HG03378 (cell line): ENCODE data around the gene ZNF621.
A peak's percentile ranks its signal among the peaks of the same experiment; 100 is the strongest.
"Not testable (repeated sequence)": the region's sequence is repeated elsewhere in the genome, so short reads cannot be mapped to it uniquely, and the experiment has no call there.

Source experiments
- ATAC-seq: cut with Tn5 transposase; IDR thresholded peaks from one replicate; pipeline ENCODE4 v1.9.1; 2021; ENCODE audit warnings: mild to moderate bottlenecking, moderate library complexity; ENCODE audit not compliant: unreplicated experiment

The ZNF621 gene

DNA sequence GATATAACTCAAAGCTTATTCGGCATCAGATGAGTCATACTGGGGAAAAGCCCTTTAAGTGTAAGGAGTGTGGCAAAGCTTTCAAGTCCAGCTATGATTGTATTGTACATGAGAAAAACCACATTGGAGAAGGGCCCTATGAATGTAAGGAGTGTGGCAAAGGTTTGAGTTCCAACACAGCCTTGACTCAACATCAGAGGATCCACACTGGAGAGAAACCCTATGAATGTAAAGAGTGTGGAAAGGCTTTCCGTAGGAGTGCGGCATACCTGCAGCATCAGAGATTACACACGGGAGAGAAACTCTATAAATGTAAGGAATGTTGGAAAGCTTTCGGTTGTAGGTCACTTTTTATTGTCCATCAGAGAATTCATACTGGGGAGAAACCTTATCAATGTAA, 7.5 kb downstream of the ZNF621 start:
- ATAC-seq: no peak

DNA sequence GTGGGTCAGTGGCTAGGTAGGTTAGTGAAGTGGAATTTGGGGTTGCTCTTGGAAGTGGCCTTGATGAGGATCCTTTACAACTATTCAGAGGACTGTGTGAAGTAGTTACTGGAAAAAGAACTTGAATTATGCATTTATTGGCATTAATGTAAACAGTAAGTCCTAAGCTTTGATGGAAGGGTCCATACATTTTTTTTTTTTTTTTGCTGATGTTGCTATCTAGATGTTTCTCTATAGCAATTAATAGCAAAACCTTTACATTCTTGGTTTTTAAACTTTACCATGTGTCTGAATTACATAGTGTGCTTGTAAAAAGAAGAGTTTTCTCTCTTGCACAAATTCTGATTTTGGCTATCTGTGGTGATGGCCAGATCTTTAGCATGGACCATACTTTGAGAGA, 9.5 kb downstream of the ZNF621 start:
- ATAC-seq: no peak

DNA sequence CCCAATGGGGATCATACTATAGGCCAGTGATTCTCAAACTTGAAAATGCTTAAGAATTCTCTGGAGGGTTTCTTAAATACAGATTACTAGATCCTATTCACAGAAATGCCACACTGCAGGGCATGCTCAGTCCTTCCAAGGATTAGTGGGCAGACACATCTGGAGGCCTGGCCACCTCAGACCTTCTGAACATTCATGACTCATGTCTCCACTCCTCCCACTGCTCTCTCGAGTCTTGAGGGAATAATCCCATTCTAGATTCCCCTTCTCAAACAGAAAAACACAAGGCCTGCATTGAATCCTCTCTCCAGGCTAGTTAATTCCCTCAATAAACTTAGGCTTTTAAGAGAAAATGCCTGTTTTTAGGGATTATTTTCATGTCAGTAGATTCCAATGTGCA, 22.1 kb downstream of the ZNF621 start:
- ATAC-seq: no peak

DNA sequence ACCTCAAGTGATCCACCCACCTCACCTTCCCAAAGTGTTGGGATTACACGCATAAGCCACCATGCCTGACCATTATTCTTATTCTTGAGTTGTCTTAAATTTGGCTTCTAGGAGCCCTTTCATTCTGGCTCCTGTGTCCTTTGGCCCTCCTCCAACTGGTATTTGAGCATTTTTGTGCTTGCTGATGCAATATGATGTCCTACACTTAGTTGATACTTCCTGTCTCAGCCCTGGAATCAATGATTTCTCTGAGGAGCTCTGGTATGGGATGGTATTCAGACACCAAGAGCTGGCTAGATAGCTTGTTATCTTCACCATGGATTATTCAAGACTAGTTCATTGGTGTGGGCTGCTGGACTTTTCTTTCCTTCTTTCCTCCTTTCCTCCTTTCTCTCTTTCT, 25.4 kb downstream of the ZNF621 start:
- ATAC-seq: no peak

DNA sequence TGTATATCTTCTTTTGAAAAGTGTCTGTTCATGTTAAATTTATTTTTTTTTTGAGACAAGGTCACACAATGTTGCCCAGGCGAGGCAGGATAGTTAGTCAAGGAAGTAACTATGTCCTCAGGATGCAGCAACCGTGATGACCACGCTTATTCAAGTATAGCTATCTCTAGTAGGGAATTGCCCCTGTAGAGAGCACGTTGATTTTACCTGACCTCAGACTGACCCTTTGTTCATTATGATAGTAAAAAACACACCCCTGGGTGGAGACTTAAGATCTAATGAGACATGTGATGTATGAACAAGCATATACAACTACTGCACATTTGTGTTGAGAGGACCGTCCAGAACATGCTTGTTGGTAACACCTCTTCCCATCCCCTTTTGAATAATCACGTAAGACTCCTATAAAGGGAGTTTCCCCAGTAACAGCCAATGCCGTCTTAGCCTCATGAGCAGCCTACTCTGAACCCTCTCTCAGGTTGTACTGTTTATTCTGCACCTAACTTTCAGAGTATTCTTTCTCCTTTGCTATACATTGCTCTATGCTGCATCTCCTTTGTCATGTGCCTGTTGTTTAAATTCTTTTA, 32.9 kb downstream of the ZNF621 start:
- ATAC-seq: peak; percentile 54

DNA sequence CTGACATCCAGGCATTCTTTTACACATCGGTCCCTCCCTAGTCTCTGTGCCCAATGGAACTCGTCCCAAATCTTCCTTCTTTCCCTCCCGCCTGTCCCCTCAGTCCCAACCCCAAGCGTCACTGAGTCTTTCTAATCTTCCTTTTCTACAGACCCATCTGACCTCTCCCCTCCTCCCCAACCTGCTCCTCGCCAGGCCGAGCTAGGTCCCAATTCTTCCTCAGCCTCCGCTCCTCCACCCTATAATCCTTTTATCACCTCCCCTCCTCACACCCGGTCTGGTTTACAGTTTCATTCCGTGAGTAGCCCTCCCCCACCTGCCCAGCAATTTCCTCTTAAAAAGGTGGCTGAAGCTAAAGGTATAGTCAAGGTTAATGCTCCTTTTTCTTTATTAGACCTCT, 37.7 kb downstream of the ZNF621 start:
- not testable (repeated sequence) for ATAC-seq

DNA sequence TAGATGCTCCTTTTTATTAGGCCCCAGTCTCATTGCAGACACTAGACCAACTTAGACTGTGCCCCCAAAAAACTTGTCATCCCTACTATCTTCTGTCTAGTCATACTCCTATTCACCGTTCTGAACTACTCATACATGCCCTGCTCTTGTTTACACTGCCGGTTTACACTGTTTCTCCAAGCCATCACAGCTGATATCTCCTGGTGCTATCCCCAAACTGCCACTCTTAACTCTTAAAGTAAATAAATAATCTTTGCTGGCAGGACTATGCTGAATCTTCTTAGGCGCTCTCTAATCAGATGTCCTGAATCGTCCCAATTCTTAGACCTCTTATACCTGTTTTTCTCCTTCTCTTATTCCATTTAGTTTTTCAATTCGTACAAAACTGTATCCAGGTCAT, 40.9 kb downstream of the ZNF621 start:
- not testable (repeated sequence) for ATAC-seq

DNA sequence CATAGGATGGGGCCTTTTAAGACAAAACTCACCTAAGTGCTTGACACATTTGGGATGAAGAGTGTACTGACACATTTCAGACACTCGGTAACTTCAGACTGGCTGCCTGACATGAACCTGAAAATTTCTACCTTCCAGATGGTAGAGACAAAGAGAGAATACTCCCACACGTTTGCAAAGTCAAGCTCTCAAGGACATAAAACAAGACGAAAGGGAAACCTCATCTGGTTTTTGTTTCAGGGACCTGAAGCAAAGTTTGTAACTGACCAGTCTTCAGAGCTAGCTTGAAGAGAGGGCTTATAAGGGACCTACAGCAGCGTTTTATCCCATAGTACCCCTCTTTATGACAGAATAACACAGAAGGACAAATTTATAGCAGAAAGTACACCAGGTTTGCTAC, 41.9 kb downstream of the ZNF621 start:
- ATAC-seq: no peak

DNA sequence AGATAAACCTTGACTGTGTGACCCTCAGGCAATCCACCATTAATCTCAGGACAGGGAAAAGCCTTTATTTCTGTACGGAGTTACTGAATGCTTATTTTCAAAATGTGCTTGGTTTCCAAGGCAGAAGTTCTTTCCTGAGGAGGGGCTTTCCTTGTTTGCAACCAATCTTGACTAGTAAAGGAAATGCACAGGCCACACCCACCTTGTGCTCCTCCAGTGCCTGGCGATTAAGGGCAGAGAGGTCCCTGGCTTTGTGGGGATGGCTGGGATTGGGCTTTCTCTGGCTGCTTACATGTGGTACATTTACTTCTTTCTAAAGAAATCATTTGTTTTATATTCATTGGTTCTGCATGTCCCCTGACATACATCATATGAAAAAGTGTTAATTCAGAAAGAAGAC, 47.8 kb downstream of the ZNF621 start:
- ATAC-seq: no peak

DNA sequence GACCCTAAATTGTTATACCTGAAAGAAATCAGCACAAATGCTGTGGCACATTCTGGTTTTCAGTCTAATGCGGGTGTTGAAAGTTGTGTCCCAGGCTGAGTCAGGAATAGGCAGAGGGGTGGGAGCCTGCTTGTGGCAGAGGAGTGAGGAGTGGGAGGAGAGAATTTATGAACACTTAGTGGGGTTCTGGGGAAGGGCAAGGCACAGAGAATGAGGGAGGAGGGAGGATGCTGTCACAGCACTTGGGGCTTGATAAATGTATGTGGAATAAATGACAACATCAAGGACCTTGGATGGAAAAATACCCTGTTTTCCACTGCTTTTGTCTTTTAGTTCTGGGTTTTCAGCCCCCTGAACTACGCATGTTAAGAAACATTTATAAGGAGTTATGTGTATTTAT, 49.3 kb downstream of the ZNF621 start:
- ATAC-seq: no peak

DNA sequence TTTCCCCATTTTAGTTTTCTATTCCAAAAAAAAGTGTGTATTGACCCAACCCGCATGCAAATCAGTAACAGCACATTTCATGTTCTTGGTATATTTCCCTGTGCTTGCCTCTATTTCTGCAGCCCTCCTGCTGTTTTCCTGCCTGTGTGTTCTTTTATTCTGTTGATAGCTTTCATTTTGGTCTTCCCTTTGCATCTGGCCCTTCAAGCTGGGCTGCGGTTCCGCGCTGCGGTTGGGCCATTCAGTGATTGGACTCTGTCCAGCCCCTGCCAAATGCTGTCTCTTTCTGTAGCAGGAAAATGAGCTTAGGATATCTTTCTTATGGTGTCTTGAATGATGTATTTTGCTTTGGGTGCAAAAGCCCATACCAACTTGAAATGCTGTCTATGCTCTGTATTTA, 49.9 kb downstream of the ZNF621 start:
- no peak for ATAC-seq

DNA sequence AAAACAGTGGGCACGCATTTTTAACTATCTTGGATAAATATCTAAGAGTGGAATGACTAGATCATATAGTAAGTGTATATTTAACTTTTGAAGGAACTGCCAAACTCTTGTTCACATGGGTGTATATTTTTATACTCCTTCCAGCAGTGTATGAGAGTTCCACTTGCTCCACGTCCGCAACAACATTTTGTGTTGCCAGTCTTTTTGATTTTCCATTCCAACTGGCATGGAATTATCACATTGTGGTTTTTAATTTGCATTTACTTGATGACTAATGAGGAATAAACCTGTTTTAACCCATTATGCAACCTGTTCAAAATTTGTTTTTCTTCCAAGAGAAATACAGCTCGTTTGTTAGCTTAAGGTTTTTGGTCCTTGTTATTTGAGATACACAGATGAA, 51.6 kb downstream of the ZNF621 start:
- no peak for ATAC-seq

DNA sequence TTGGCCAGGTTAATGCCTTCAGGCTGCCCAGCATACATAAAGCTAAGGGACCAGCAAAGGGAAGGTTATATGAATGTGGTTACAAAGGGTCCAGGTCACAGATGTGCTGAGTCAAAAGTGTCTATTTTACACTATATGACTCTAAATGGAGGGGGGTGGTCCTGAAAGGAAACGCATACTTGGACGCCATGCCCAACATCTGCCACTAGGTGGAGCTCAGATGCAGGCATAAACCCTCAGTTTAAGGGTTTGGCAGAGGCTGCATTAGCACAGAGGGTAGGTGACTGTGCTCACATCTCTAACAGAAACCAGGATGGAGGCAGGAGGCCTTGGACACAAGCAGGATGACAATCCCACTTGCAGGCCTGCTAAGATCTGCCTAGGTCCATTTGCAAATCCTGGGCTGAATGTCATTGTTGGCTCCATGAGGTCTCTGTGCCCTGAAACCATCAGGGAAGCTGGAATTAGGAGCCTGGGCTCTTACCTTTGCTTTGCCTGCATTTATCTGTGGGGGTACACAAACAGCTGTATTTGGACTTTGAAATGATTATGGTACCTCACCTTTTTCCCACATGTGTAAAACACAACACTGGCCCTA, 55.8 kb downstream of the ZNF621 start:
- peak; percentile 59 for ATAC-seq

DNA sequence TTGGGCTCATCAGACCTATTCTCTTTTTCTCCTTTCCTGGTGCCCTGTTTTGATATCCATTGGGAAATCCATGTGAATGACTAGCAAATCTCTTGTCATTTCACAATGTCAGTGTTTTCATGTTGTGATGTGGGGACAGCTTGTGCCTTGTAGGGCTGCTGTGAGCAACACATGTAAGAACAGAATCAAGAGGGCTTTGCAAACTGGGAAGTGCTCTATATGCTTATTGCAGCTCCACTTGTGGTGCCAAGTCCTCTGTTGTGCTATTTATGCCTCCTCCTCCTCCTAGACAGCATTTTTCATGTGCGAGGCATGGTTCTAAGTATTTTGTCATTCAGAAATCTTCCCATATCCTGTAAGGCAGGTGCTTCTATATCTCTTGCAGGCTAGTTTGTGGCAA, 56.4 kb downstream of the ZNF621 start:
- no peak for ATAC-seq

DNA sequence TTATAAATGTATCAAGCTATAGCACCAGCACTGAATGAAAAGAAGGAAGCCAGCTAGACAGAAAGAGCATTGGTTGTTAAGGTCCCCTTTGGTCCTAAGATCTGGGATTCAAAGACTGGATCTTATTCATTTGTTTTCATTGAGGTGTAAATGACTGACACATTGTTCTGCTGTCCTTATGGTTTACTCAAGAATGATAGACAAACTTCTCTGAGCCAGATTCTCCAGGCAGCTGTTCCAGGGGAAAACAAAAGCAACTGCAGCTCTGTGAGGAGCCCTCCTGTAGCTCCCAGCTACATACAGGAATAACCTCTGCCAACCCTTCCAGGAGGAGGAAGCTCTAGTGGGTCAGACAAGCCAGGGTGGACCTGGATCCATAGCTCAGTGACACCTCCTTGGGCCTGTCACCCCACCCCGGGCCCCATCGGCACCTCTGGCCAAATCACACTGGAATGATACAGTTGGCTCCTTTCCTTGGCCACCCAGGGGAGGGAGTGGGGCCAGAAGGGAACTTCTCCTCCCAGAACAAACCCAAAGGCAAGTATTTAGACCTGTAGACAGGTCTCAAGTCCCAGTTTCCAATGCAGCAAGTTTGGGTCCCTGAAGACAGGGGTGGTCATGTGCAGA, 57.8 kb downstream of the ZNF621 start:
- ATAC-seq: no peak

DNA sequence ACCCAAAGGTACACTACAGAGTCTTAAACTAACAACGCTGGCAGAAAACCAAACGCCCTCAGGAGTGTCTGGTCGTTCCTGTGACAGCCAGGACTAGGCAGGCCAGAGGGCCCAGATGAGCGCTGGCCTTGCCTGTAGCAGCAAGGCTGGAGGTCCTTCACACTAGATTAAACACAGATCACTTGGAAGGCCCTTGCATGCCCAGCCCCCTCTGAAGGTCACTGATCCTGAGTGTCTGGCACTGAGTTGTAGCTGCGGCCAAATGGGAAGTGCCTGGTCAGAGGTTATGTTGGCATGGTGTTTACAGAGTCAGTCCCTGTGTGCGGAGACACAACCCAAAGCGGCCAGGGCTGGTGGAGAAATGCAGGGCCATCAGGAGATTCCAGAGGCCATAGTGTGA, 58.9 kb downstream of the ZNF621 start:
- ATAC-seq: no peak

DNA sequence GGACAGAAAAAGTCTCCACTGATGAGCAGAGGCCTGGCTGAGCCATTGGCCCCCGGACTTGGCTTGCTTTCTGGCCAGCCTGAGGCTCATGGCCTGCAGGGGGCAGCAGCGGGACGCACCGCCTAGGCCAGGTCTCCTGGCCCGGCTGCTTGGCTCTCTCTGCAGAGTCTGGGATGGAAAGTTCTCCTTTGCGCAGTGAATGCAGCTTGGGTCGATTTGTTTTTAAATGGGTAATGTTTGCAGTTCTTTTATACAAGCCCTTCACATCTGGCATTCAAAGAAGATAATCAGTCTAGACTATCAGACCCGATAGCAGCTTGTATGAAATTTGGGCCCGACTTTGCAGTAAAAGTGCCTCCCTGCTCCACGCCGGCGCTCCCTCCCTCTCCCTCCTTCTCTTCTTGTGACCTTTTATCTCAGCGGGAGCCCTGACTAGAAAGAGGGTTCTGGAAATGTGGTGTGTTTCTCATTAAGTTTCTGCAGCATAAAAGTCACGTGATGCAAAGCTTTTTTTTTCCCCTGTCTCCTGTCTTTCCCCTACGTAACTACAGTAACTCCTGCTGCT, 59.9 kb downstream of the ZNF621 start:
- no peak for ATAC-seq

DNA sequence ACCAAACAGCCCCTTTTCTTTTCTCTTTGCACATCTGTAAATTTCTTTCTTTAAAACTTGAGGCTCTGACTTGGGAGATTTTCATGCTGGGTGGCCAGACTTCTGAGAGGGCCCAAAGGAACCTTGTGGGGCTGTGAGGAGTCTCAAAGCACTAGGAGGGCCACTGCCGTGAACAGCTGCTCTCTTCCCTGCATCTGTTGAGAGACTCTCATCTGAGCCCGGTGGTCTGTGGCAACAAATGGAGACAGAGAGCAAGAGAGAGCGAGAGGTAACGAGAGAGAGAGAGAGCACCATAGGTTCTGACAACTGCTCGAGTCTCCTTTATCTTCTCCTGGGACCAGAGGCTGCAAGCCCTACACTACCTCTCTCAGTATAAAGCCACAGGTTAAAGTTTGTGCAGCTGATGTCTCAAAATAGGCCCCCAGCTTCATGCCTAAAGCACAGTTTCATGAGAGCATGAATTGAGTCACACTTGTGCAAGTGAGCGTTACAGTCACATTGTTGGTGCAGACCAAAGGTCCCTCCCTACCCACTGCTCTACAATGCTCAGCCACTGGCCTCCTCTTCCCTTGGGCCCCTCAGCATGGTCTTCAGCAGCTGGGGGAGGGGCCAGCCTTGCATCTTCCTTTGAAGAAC, 60.7 kb downstream of the ZNF621 start:
- ATAC-seq: no peak

DNA sequence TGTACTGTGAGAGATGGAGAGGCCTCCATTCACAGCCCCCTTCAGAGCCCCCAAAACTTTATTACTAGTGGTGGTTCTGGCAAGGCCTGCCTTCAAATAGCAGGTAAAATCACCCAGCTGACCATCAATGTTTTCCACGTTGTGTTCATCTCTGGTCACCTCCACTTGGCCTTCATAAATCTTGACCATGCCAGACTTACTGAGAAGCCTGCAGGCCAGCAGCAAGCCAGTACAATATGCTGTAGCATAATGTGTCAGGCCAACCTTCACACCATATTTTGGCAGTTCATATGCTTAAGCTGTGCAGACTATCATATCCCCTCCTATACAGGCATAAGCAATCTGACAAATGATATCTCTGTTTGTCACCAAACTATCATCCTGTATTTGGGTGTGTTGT, 62.1 kb downstream of the ZNF621 start:
- ATAC-seq: no peak

DNA sequence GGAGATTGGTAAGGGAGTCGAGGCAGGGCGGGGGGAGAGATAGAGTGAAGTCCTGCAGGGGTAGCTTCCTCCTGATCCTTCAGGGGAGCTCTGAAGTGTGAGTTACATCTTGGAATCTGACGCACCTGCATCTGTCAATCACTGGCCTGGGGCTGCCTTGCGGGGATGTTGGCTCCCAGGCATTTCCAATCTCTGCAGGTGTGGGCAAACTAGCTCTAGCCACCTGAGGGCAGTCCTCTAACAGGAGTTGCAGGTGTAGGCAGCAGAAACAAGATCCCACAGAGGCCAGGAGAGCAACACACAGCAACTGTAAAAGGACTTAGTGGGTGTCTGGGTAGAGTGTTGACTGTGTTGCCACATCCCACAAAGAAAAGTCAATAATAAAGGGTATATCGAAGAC, 63.6 kb downstream of the ZNF621 start:
- no peak for ATAC-seq
